Mucosa of rectum (tissue), 2 donors: ENCODE data around the gene DNAH6.

ENCODE experiments used
- H3K27ac ChIP-seq, 2 donors: one replicate each; pipeline ENCODE4 v1.7.0; 2013; ENCODE audit warnings: inconsistent platforms in 2 of 2, low read depth in 2 of 2, low read length in 2 of 2
- H3K27me3 ChIP-seq, 2 donors: one replicate each; pipeline ENCODE4 v1.7.0; 2013; ENCODE audit warnings: low read length in 2 of 2; ENCODE audit not compliant: control insufficient read depth in 2 of 2, insufficient read depth in 2 of 2
- H3K36me3 ChIP-seq, 2 donors: one replicate each; pipeline ENCODE4 v1.7.0; 2013; ENCODE audit warnings: low read length in 2 of 2; ENCODE audit not compliant: control insufficient read depth in 2 of 2, insufficient read depth in 2 of 2
- H3K4me1 ChIP-seq, 2 donors: one replicate each; pipeline ENCODE4 v1.7.0; 2013; ENCODE audit warnings: low read length in 2 of 2, mild to moderate bottlenecking in 1 of 2; ENCODE audit not compliant: control insufficient read depth in 2 of 2, insufficient read depth in 2 of 2
- H3K4me3 ChIP-seq, 2 donors: one replicate each; pipeline ENCODE4 v1.7.0; 2013; ENCODE audit warnings: low read length in 2 of 2
- H3K9ac ChIP-seq, 2 donors: one replicate each; pipeline ENCODE4 v1.7.0; 2013; ENCODE audit warnings: low read length in 2 of 2, low read depth in 1 of 2, mild to moderate bottlenecking in 1 of 2
- H3K9me3 ChIP-seq, 2 donors: one replicate each; pipeline ENCODE4 v1.7.0; 2013; ENCODE audit warnings: low read length in 2 of 2; ENCODE audit not compliant: control insufficient read depth in 2 of 2
- donor health status: healthy.
- donor health status: Normal muscosa, but diverticular disease.

Gene DNAH6

GRCh38 chr2:84705858-84706257 is 189.6 kb downstream of the DNAH6 start:
- H3K4me1 ChIP-seq: peaks cover 0 to 5% of the 10 kb centered on the region in 2 donors
- no peak overlapping the region for H3K27ac ChIP-seq
- no peaks in the 10 kb centered on the region for H3K36me3 ChIP-seq
- no peaks in the 10 kb centered on the region for H3K9me3 ChIP-seq
- no peaks in the 10 kb centered on the region for H3K27me3 ChIP-seq
- H3K4me3 ChIP-seq: no peak overlapping the region
- no peak overlapping the region for H3K9ac ChIP-seq

- Histone ChIP-seq H3K4me1 (peaks cover 0 to 5% of the 10 kb centered on the region in 2 donors), H3K36me3 (no peaks in the 10 kb centered on the region), H3K4me3 (no peak overlapping the region), H3K9me3 (no peaks in the 10 kb centered on the region), H3K27ac (no peak overlapping the region), H3K27me3 (no peaks in the 10 kb centered on the region), H3K9ac (no peak overlapping the region)
Observed at GRCh38 chr2:84708442-84708841, 192.1 kb downstream of the DNAH6 start.

GRCh38 chr2:84711651-84712050 is 195.4 kb downstream of the DNAH6 start:
- no peaks in the 10 kb centered on the region for H3K4me1 ChIP-seq
- no peak overlapping the region for H3K27ac ChIP-seq
- no peaks in the 10 kb centered on the region for H3K9me3 ChIP-seq
- no peak overlapping the region for H3K9ac ChIP-seq
- no peak overlapping the region for H3K4me3 ChIP-seq
- H3K36me3 ChIP-seq: no peaks in the 10 kb centered on the region
- H3K27me3 ChIP-seq: no peaks in the 10 kb centered on the region

GRCh38 chr2:84713441-84713840 is 197.1 kb downstream of the DNAH6 start:
- H3K4me3 ChIP-seq: no peak overlapping the region
- H3K9ac ChIP-seq: no peak overlapping the region
- no peak overlapping the region for H3K27ac ChIP-seq

GRCh38 chr2:84716564-84716963 is 200.3 kb downstream of the DNAH6 start:
- no peak overlapping the region for H3K27ac ChIP-seq
- no peak overlapping the region for H3K9ac ChIP-seq
- H3K4me3 ChIP-seq: no peak overlapping the region
- H3K36me3 ChIP-seq: no peaks in the 10 kb centered on the region
- H3K4me1 ChIP-seq: no peaks in the 10 kb centered on the region
- H3K9me3 ChIP-seq: no peaks in the 10 kb centered on the region
- no peaks in the 10 kb centered on the region for H3K27me3 ChIP-seq

More at GRCh38 chr2:84713441-84713840, 197.1 kb downstream of the DNAH6 start:
- Histone ChIP-seq H3K4me1 (no peaks in the 10 kb centered on the region), H3K36me3 (no peaks in the 10 kb centered on the region), H3K27me3 (no peaks in the 10 kb centered on the region), H3K9me3 (no peaks in the 10 kb centered on the region)

GRCh38 chr2:84717302-84717701 is 201.0 kb downstream of the DNAH6 start:
- Histone ChIP-seq H3K36me3 (no peaks in the 10 kb centered on the region), H3K9me3 (no peaks in the 10 kb centered on the region), H3K4me1 (no peaks in the 10 kb centered on the region), H3K27me3 (no peaks in the 10 kb centered on the region), H3K27ac (no peak overlapping the region), H3K9ac (no peak overlapping the region), H3K4me3 (no peak overlapping the region)

GRCh38 chr2:84719434-84719833 is 203.1 kb downstream of the DNAH6 start:
- no peaks in the 10 kb centered on the region for H3K27me3 ChIP-seq
- H3K9ac ChIP-seq: no peak overlapping the region
- no peaks in the 10 kb centered on the region for H3K36me3 ChIP-seq
- H3K27ac ChIP-seq: no peak overlapping the region
- H3K4me3 ChIP-seq: no peak overlapping the region
- no peaks in the 10 kb centered on the region for H3K9me3 ChIP-seq
- no peaks in the 10 kb centered on the region for H3K4me1 ChIP-seq

GRCh38 chr2:84723831-84724230 is 207.5 kb downstream of the DNAH6 start:
- Histone ChIP-seq H3K27ac (no peak overlapping the region), H3K9me3 (no peaks in the 10 kb centered on the region), H3K9ac (no peak overlapping the region), H3K36me3 (no peaks in the 10 kb centered on the region), H3K27me3 (no peaks in the 10 kb centered on the region), H3K4me1 (no peaks in the 10 kb centered on the region), H3K4me3 (no peak overlapping the region)

- Histone ChIP-seq H3K4me3 (no peak overlapping the region), H3K4me1 (no peaks in the 10 kb centered on the region), H3K9me3 (no peaks in the 10 kb centered on the region), H3K9ac (no peak overlapping the region), H3K27ac (no peak overlapping the region), H3K36me3 (no peaks in the 10 kb centered on the region), H3K27me3 (no peaks in the 10 kb centered on the region)
Observed at GRCh38 chr2:84725717-84726116, 209.4 kb downstream of the DNAH6 start.

- H3K4me3 ChIP-seq: no peak overlapping the region
- H3K9ac ChIP-seq: no peak overlapping the region
- H3K9me3 ChIP-seq: no peaks in the 10 kb centered on the region
- H3K27ac ChIP-seq: no peak overlapping the region
- H3K36me3 ChIP-seq: no peaks in the 10 kb centered on the region
- no peaks in the 10 kb centered on the region for H3K27me3 ChIP-seq
- H3K4me1 ChIP-seq: no peaks in the 10 kb centered on the region
Observed at GRCh38 chr2:84727315-84727714, 211.0 kb downstream of the DNAH6 start.

GRCh38 chr2:84729224-84729623 is 212.9 kb downstream of the DNAH6 start:
- Histone ChIP-seq H3K9me3 (no peaks in the 10 kb centered on the region), H3K27me3 (no peaks in the 10 kb centered on the region), H3K4me3 (no peak overlapping the region), H3K4me1 (no peaks in the 10 kb centered on the region), H3K9ac (no peak overlapping the region), H3K27ac (no peak overlapping the region), H3K36me3 (no peaks in the 10 kb centered on the region)
